GM19438 (cell line): ENCODE measurements around the gene SCN10A.

Experiments
- ATAC-seq: cut with Tn5 transposase; IDR thresholded peaks from one replicate; pipeline ENCODE4 v1.9.1; 2021; ENCODE audit warnings: low read depth; ENCODE audit not compliant: unreplicated experiment

Gene SCN10A

GRCh38 chr3:38722781-38723568 is 93.0 kb downstream of the SCN10A start:
- no peak for ATAC-seq

GRCh38 chr3:38721207-38721772 is 94.7 kb downstream of the SCN10A start:
- ATAC-seq, result no peak

- ATAC-seq, result no peak
Measured at GRCh38 chr3:38720465-38720864, 95.6 kb downstream of the SCN10A start.

- no peak for ATAC-seq
Measured at GRCh38 chr3:38717355-38718240, 98.4 kb downstream of the SCN10A start.

- no peak for ATAC-seq
Measured at GRCh38 chr3:38713121-38713520, 102.9 kb downstream of the SCN10A start.

- no peak for ATAC-seq
Measured at GRCh38 chr3:38711321-38711720, 104.7 kb downstream of the SCN10A start.

- no peak for ATAC-seq
Measured at GRCh38 chr3:38707730-38708129, 108.3 kb downstream of the SCN10A start.

- ATAC-seq, result no peak
Measured at GRCh38 chr3:38706961-38707360, 109.1 kb downstream of the SCN10A start.

GRCh38 chr3:38702231-38702630 is 113.8 kb downstream of the SCN10A start:
- no peak for ATAC-seq

GRCh38 chr3:38698760-38699159 is 117.3 kb downstream of the SCN10A start:
- ATAC-seq, result no peak

GRCh38 chr3:38698061-38698460 is 118.0 kb downstream of the SCN10A start:
- no peak for ATAC-seq

GRCh38 chr3:38696034-38696433 is 120.0 kb downstream of the SCN10A start:
- no peak for ATAC-seq

- no peak for ATAC-seq
Measured at GRCh38 chr3:38690185-38690584, 125.8 kb downstream of the SCN10A start.

- ATAC-seq, result no peak
Measured at GRCh38 chr3:38689774-38690173, 126.2 kb downstream of the SCN10A start.

- ATAC-seq, result no peak
Measured at GRCh38 chr3:38689346-38689745, 126.7 kb downstream of the SCN10A start.

- ATAC-seq, result no peak
Measured at GRCh38 chr3:38687321-38687720, 128.7 kb downstream of the SCN10A start.

GRCh38 chr3:38684546-38684945 is 131.5 kb downstream of the SCN10A start:
- ATAC-seq, result no peak

- ATAC-seq, result no peak
Measured at GRCh38 chr3:38669668-38670067, 146.3 kb downstream of the SCN10A start.

GRCh38 chr3:38662544-38662943 is 153.5 kb downstream of the SCN10A start:
- ATAC-seq, result no peak

GRCh38 chr3:38658841-38659240 is 157.2 kb downstream of the SCN10A start:
- no peak for ATAC-seq

GRCh38 chr3:38657369-38657768 is 158.6 kb downstream of the SCN10A start:
- no peak for ATAC-seq
